T-cell (primary cell): Measurements from ENCODE around the gene C1QTNF8. TPM values are rescaled to one million over a fixed set of nuclear protein-coding genes. Genes with fewer than 3 reads are reported as not detected.
A peak's percentile ranks its signal among the peaks of the same experiment; 100 is the strongest.
"Not testable (repeated sequence)": the region's sequence is repeated elsewhere in the genome, so short reads cannot be mapped to it uniquely, and the experiment has no call there.

Source experiments
- ATAC-seq, 4 experiments: fragments of 200-7000 bp in 3 of 4; fragments of 150-1000 bp in 1 of 4; cut with Tn5 transposase; replicated peaks in 1 of 4; 1 replicate in 3 of 4; 2 replicates in 1 of 4; pipeline ENCODE4 v1.10.0; 2021; ENCODE audit warnings: moderate library complexity in 3 of 4, mild to moderate bottlenecking in 2 of 4, moderate number of reproducible peaks in 1 of 4
- CTCF ChIA-PET, 2 donors: fragments of 300-600 bp; sonication (Branson Sonifier 250); formaldehyde crosslinking; loops; one replicate each; lab custom pipeline; 2022; ENCODE audit warnings: antibody characterized with exemption in 2 of 2; lab: Charles Lee
- POLR2A ChIA-PET, 2 donors: fragments of 300-600 bp; sonication (Branson Sonifier 250); formaldehyde crosslinking; loops; one replicate each; lab custom pipeline; 2022; ENCODE audit warnings: antibody characterized with exemption in 2 of 2; lab: Charles Lee
- DNase-seq, 35 experiments: peaks; one replicate each; pipeline versions ENCODE4 v3.0.0 to v3.0.0-alpha.2; 2013 to 2023
- H3K27ac ChIP-seq: one replicate; pipeline ENCODE4 v1.5.1; 2013; ENCODE audit warnings: low read length
- H3K27me3 ChIP-seq, 2 experiments: replicated peaks in 1 of 2; 1 replicate in 1 of 2; 2 replicates in 1 of 2; pipeline versions ENCODE4 v1.6.1 to v1.7.0; 2013; ENCODE audit warnings: low read length in 1 of 2, mixed read lengths in 1 of 2; ENCODE audit not compliant: control insufficient read depth in 2 of 2, insufficient read depth in 2 of 2; ENCODE audit errors: extremely low read depth in 1 of 2
- H3K36me3 ChIP-seq, 2 donors: 1 replicate in 1 of 2; 2 replicates in 1 of 2; pipeline versions ENCODE4 v1.6.1 to v1.7.0; 2013; ENCODE audit warnings: low read length in 1 of 2; ENCODE audit not compliant: control insufficient read depth in 2 of 2, insufficient read depth in 1 of 2; ENCODE audit errors: extremely low read depth in 1 of 2
- H3K4me1 ChIP-seq, 2 experiments: 1 replicate in 1 of 2; 2 replicates in 1 of 2; pipeline versions ENCODE4 v1.6.1 to v1.7.0; 2013; ENCODE audit warnings: low read length in 2 of 2, mixed read lengths in 1 of 2; ENCODE audit not compliant: insufficient read depth in 2 of 2, control insufficient read depth in 1 of 2; ENCODE audit errors: extremely low read depth in 1 of 2
- H3K4me3 ChIP-seq, 2 donors: 1 replicate in 1 of 2; 2 replicates in 1 of 2; pipeline versions ENCODE4 v1.5.1 to v1.7.0; 2013; ENCODE audit warnings: mild to moderate bottlenecking in 2 of 2, low read length in 1 of 2, moderate library complexity in 1 of 2; ENCODE audit not compliant: control insufficient read depth in 1 of 2; ENCODE audit errors: extremely low read depth in 1 of 2
- H3K9me3 ChIP-seq: 2 replicates; pipeline ENCODE4 v1.7.0; 2013
- H3K27ac Mint-ChIP-seq, 2 donors: one replicate each; pipeline ENCODE4 v1.8.0; 2020 to 2021; ENCODE audit warnings: mild to moderate bottlenecking in 2 of 2, mixed read lengths in 2 of 2
- H3K27me3 Mint-ChIP-seq, 2 donors: one replicate each; pipeline ENCODE4 v1.8.0; 2021 to 2022; ENCODE audit warnings: mixed read lengths in 2 of 2
- H3K36me3 Mint-ChIP-seq: one replicate; pipeline ENCODE4 v1.8.0; 2021; ENCODE audit warnings: mixed read lengths
- H3K4me1 Mint-ChIP-seq, 3 donors: one replicate each; pipeline ENCODE4 v1.8.0; 2020 to 2022; ENCODE audit warnings: mixed read lengths in 3 of 3, mild to moderate bottlenecking in 1 of 3
- H3K4me3 Mint-ChIP-seq, 3 donors: one replicate each; pipeline ENCODE4 v1.8.0; 2020 to 2022; ENCODE audit warnings: mild to moderate bottlenecking in 3 of 3, mixed read lengths in 3 of 3, moderate library complexity in 3 of 3
- H3K9me3 Mint-ChIP-seq, 3 donors: one replicate each; pipeline ENCODE4 v1.8.0; 2020 to 2022; ENCODE audit warnings: mixed read lengths in 3 of 3
- whole genome bisulfite sequencing: methylation state at CpG from one replicate; pipeline ENCODE4 v1.1.5; 2013; ENCODE audit warnings: missing lambda C conversion rate; ENCODE audit not compliant: insufficient coverage; 5-methylcytosine and 5-hydroxymethylcytosine counted together
- total RNA-seq, 35 experiments: library from RNA in 6 of 35; stranded (reverse) in 6 of 35; fragments of 120-200 nt in 1 of 35; gene quantifications; one replicate each; pipeline versions ENCODE4 v1.2.1 to v1.2.4 and lab custom pipeline; 2013 to 2026

C1QTNF8 gene
- total RNA-seq, 5 donors from 2014 or later (not counting 1 experiment from before 2014, with no cell fraction given) = not detected

- H3K9me3 ChIP-seq = no peaks in the 10 kb centered on the region
- Mint-ChIP-seq H3K4me3 (no peak overlapping the region), H3K4me1 (no peaks in the 10 kb centered on the region), H3K27ac (no peak overlapping the region), H3K36me3 (no peaks in the 10 kb centered on the region), H3K9me3 (peaks cover 0 to 3% (median 0%) of the 10 kb centered on the region in 3 donors), H3K27me3 (peaks cover 0 to 3% of the 10 kb centered on the region in 2 donors)
- ChIA-PET POLR2A (no interaction called here), CTCF (no interaction called here)
- H3K36me3 ChIP-seq = no peaks in the 10 kb centered on the region
- 62% methylated on average over 16 of the region's 16 CpGs for WGBS
- no peak for ATAC-seq
- no peak overlapping the region for H3K4me3 ChIP-seq
- H3K27me3 ChIP-seq = peaks cover 0 to 46% of the 10 kb centered on the region in 2 experiments
- H3K27ac ChIP-seq = no peak overlapping the region
- H3K4me1 ChIP-seq = no peaks in the 10 kb centered on the region
- DNase-seq = no peak
Observed at GRCh38 chr16:1095450-1096168, 435 bp downstream of the C1QTNF8 start.

DNA sequence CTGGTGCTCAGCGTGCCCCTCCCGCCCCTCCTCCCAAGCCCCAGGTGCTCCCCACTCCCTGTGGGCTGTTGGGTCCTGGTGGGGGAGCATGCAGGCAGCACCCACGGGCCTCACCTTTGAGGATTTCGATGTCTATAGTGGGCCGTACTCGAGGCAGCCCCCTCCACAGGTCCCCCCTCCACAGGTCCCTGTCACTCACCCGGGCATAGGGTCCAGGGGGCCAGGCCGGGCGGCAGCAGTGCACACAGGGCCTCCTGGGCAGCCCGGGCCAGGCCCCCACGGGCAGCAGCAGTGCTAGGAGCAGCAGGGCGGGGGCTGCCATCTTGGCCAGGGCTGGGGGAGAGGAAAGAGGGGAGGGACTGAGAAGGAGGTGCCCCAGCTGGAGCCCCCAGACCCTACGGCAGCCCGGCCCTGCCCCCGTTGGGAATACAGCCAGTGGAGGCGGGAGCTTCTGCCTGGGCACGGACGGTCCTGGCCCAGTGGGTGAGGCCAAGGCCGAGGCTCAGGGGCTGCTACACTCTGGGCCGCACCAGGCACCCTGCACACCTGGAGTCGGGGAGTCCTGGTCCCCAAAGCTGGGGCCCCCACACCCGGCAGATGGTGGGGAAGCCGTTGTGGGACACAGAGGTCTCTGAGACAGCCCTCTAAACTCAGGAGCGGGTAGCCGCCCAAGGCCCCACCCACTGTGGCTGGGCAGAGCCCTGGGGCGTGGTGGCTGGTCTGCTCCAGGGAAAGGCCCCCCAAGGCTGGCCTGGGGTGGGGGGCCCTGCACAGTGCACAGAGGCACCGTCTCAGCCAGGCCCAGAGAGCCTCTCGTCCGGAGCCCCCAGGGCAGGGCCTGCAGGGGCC is 1.2 kb downstream of the C1QTNF8 start:
- no peak overlapping the region for H3K4me3 Mint-ChIP-seq
- POLR2A ChIA-PET = no interaction called here
- DNase-seq = no peak
- no peak overlapping the region for H3K27ac Mint-ChIP-seq
- no peaks in the 10 kb centered on the region for H3K36me3 ChIP-seq
- H3K9me3 ChIP-seq = no peaks in the 10 kb centered on the region
- WGBS = 65% methylated on average over 18 of the region's 29 CpGs
- CTCF ChIA-PET = no interaction called here
- H3K4me1 ChIP-seq = no peaks in the 10 kb centered on the region
- H3K4me1 Mint-ChIP-seq = no peaks in the 10 kb centered on the region
- peaks cover 0 to 44% of the 10 kb centered on the region in 2 experiments for H3K27me3 ChIP-seq
- no peak overlapping the region for H3K4me3 ChIP-seq
- no peak for ATAC-seq
- no peak overlapping the region for H3K27ac ChIP-seq
- no peaks in the 10 kb centered on the region for H3K36me3 Mint-ChIP-seq
- peaks cover 0 to 3% of the 10 kb centered on the region in 2 donors for H3K27me3 Mint-ChIP-seq
- H3K9me3 Mint-ChIP-seq = peaks cover 0 to 3% (median 0%) of the 10 kb centered on the region in 3 donors

DNA sequence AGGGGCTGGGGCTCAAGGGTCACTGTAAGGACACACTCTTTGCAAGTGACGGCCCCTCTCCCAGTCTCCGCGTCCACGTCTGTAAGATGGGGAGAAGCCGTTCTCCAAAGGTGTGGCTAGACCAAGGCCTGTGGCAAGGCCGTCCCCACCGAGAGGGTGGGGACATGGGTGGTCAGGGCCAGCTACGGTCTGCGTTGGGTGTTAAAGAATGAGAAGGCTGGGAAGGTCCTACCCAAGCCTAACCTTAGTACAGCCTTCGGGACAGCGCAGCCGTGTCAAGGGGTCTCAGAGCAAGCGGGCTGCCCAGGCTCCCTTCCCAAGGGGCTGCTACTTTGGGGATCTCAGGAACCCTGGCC is 1.9 kb downstream of the C1QTNF8 start:
- Mint-ChIP-seq H3K4me1 (no peaks in the 10 kb centered on the region), H3K9me3 (peaks cover 0 to 3% (median 0%) of the 10 kb centered on the region in 3 donors), H3K27ac (no peak overlapping the region), H3K27me3 (peaks cover 0 to under 1% of the 10 kb centered on the region in 2 donors), H3K4me3 (no peak overlapping the region), H3K36me3 (no peaks in the 10 kb centered on the region)
- ChIA-PET CTCF (no interaction called here), POLR2A (no interaction called here)
- peaks cover 0 to 44% of the 10 kb centered on the region in 2 experiments for H3K27me3 ChIP-seq
- 75% methylated on average over 7 of the region's 13 CpGs for WGBS
- no peak overlapping the region for H3K27ac ChIP-seq
- no peak overlapping the region for H3K4me3 ChIP-seq
- no peak for ATAC-seq
- peaks cover 0 to 4% of the 10 kb centered on the region in 2 experiments for H3K4me1 ChIP-seq
- H3K9me3 ChIP-seq = no peaks in the 10 kb centered on the region
- no peaks in the 10 kb centered on the region for H3K36me3 ChIP-seq
- no peak for DNase-seq

GRCh38 chr16:1093284-1094123 is 2.5 kb downstream of the C1QTNF8 start:
- H3K4me1 ChIP-seq = peaks cover 0 to 4% of the 10 kb centered on the region in 2 experiments

GRCh38 chr16:1092685-1093283 is 3.3 kb downstream of the C1QTNF8 start:
- H3K27ac Mint-ChIP-seq, H3K4me3 Mint-ChIP-seq, H3K27ac ChIP-seq, H3K4me3 ChIP-seq, H3K9me3 Mint-ChIP-seq, ATAC-seq, H3K9me3 ChIP-seq, H3K27me3 Mint-ChIP-seq, H3K4me1 ChIP-seq, CTCF ChIA-PET, H3K36me3 ChIP-seq, POLR2A ChIA-PET, DNase-seq, H3K4me1 Mint-ChIP-seq, H3K36me3 Mint-ChIP-seq: not testable (repeated sequence)
- peaks cover 0 to 50% of the 10 kb centered on the region in 2 experiments for H3K27me3 ChIP-seq
- whole genome bisulfite sequencing = 97% methylated on average over 8 of the region's 40 CpGs

More at GRCh38 chr16:1093284-1094123, 2.5 kb downstream of the C1QTNF8 start:
- no peak overlapping the region for H3K27ac ChIP-seq
- peaks cover 0 to 45% of the 10 kb centered on the region in 2 experiments for H3K27me3 ChIP-seq
- H3K36me3 ChIP-seq = no peaks in the 10 kb centered on the region
- Mint-ChIP-seq H3K27me3 (no peaks in the 10 kb centered on the region), H3K36me3 (no peaks in the 10 kb centered on the region), H3K4me1 (no peaks in the 10 kb centered on the region), H3K4me3 (no peak overlapping the region), H3K27ac (no peak overlapping the region), H3K9me3 (peaks cover 0 to 3% (median 0%) of the 10 kb centered on the region in 3 donors)
- ChIA-PET CTCF (no interaction called here), POLR2A (no interaction called here)
- DNase-seq (peak in 10 of 35 experiments; percentile 5 to 18 (median 10)), ATAC-seq (peak in 1 of 4 experiments; percentile 45)
- H3K9me3 ChIP-seq = no peaks in the 10 kb centered on the region
- WGBS = 44% methylated on average over 65 of the region's 85 CpGs
- no peak overlapping the region for H3K4me3 ChIP-seq
